ENCODE results near the gene ARPC1B.
"Not testable (repeated sequence)": the region's sequence is repeated elsewhere in the genome, so short reads cannot be mapped to it uniquely, and the experiment has no call there.

Gene ARPC1B

DNA sequence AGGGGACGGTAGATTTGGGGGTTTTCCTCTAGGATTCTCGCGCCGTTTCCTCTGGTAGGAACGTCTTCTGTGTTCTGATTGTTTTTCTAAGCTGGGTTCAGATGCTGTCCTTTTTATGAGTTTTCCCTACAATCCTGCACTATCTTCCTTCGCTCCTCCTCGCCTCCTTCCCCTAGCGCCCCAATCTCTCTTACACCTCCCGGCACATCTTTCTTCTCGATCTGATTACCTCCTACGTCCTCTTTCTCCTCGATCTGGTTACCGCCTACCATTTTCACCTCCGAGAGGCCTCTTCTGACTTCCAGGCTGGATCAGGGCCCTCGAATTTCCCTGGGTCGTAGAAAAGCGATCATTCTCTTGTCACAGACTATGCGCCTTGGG is 34.7 kb downstream of the ARPC1B start:
- no peak for DNase-seq (ENCODE audit: low read depth in 2 of 2)

DNA sequence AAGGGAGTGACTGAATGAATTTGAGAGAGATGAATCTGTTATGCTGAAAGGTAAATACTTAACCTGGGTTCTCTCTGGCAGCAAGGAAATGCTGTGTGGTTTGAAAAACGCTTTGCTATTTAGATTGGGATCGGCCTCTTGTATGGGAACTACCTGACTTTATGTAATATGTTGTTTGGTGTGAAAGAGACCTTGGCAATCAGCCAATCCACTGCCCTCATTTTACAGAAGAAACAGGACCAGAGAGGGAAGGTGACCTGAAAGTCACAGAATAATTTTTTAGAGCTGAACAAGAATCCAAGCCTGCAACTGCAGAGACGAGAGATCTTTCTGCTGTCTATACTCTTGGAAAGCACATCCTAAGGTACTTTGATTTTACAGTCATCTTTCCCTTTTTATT is 35.3 kb downstream of the ARPC1B start:
- DNase-seq (ENCODE audit: low read depth in 2 of 2): no peak

DNA sequence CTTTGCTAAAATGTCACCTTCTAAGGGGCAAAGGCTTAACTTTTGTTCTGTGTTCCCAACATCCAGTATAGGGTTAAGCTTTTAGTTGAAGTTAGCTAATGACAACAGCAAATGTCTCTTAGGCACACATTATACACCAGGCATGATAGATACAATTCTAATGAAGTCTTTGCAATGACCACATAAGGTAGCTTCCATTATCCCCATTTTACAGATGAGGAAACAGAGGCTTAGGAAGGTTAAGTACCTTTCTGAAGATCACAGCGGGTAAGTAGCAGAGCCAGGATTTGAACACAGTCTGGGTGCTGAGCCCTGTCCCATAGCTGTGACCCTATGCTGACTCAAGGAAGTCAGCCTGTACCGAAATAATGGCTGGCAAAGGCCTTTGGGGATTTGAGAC is 36.1 kb downstream of the ARPC1B start:
- no peak for DNase-seq (ENCODE audit: low read depth in 2 of 2)

DNA sequence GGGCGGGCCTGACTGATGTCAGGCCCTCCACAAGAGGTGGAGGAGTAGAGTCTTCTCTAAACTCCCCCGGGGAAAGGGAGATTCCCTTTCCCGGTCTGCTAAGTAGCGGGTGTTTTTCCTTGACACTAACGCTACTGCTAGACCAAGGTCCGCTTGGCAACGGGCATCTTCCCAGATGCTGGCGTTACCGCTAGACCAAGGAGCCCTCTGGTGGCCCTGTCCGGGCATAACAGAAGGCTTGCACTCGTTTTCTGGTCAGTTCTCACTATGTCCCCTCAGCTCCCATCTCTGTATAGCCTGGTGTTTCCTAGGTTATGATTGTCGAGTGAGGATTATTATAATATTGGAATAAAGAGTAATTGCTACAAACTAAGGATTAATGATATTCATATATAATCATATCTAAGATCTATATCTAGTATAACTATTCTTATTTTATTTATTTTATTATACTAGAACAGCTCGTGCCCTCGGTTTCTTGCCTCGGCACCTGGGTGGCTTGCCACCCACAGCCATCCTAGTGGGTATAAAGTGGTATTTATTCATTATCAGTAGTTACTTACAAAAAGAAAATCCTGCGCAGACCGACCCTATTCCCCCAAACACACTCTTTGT is 41.1 kb downstream of the ARPC1B start:
- DNase-seq (ENCODE audit: low read depth in 2 of 2): not testable (repeated sequence)

DNA sequence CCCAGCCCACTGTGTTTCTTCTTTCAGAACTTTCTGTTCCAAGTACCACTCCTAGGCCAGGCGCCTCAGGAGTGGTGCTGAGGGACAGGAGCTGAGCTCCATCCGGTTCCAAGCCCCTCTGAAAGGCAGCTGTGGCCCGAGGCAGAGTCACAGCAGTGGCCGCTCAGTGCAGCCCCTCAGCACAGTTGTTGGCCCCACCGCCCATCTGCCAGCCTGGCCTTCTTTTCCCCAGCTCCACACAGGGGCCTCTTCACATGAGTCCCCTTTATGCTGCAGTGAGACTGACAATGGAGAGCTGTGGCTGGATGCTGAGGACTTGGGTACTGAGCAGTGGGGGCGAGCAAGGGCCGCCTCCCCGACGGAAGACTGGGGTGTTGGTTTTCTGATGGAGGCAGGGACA is 43.7 kb downstream of the ARPC1B start:
- no peak for DNase-seq (ENCODE audit: low read depth in 2 of 2)

DNA sequence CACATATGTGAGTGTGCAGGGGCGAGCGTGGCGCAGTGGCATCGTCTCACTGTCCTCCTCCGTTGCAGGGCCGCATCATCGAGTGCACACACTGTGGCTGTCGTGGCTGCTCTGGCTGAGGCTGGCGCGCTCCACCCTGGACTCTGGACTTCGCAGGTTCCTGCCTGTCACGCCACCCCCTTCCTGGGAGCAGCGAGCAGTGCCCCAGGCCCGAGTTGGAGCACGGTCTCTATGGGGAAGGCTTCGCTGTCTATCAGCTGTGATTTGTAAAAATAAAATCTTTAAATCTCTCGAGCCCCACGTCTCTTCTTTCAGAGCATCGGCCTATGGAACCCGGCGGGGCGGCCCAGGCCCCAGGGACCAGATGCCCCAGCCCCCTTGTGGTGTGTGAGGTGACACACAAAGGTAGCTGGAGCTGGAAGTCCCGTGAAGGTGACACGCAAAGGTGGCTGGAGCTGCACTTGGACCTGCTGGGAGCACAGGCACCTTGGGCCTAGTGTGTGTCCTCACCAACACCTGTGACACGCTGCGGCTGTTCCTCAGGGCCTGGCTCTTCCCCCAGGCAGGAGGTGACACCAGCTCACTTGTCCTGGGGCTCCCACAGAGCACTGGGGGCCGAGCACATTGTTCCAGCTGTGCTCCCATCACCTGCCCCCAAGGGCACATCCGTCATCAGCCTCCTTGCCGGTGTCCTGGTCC is 44.9 kb downstream of the ARPC1B start:
- no peak for DNase-seq (ENCODE audit: low read depth in 2 of 2)

DNA sequence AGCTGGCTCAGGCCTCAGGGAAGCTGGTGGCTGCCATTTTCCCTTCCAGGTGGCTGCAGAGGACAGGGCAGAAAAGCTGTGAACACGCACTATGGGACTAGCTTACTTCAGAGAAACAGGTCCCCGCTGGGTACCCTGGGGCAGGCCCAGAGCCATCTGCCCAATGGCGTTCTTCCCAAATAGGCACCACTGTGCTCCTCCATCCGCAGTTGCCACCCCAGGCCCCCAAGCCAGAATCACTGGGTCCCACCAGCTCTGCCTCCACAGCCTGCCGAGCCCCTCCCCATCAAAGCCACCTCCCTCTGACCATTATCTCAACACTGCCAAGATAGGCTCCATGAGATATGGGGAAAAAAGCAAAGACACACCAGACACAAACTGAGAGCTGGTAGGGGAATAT is 45.7 kb downstream of the ARPC1B start:
- no peak for DNase-seq (ENCODE audit: low read depth in 2 of 2)

DNA sequence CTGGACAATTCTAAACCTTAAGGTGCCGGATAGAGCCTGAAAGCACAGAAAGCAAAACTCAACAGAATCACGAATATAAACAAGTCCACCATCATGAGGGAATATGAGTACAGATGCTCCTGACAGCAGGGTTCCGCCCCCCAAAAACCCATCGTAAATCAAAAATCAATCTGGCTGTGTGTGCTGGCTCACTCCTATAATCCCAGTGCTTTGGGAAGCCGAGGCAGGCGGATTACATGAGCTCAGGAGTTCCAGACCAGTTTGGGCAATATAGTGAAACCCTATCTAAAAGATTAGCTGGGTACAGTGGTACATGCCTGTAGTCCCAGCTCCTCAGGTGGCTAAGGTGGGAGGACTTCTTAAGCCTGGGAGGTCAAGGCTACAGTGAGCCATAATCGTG is 46.5 kb downstream of the ARPC1B start:
- DNase-seq (ENCODE audit: low read depth in 2 of 2): no peak

DNA sequence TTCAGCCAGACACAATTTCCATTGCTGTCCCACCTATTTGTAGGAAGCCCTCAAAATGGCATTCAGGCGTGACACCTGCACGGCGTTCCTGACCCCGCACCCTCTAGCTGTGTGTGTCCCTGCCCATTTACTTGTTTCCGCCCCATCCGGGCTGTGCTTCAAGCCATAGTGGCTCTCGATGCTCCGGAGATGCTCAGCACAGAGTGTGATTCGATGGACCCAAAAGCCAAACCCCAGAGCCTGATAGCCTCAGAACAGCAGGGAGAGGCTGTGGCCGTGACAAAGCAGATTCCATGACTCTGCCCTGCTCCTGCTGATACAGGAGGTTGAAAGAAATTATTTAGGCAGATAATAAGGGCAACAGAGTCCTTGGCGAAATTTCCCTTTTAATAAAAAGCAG is 47.7 kb downstream of the ARPC1B start:
- DNase-seq (ENCODE audit: low read depth in 2 of 2): no peak

DNA sequence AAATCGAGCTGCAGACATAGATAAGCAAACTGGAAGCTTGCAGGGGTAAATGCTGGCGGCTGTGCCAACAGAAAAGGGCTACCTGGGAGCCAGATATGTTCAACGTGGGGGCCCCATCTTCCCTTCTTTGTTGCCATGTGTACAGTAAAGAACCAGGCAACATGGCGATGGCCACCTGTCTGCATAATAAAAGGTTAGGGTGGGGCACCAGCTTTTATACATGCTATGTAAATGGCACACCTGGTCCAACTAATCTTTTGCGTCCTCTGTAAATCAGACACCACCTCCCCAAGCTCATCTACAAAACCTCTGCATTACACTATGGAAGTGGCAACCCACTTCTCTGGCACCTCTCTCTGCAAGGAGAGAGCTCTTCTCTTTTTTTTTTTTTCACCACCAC is 48.1 kb downstream of the ARPC1B start:
- no peak for DNase-seq (ENCODE audit: low read depth in 2 of 2)

DNA sequence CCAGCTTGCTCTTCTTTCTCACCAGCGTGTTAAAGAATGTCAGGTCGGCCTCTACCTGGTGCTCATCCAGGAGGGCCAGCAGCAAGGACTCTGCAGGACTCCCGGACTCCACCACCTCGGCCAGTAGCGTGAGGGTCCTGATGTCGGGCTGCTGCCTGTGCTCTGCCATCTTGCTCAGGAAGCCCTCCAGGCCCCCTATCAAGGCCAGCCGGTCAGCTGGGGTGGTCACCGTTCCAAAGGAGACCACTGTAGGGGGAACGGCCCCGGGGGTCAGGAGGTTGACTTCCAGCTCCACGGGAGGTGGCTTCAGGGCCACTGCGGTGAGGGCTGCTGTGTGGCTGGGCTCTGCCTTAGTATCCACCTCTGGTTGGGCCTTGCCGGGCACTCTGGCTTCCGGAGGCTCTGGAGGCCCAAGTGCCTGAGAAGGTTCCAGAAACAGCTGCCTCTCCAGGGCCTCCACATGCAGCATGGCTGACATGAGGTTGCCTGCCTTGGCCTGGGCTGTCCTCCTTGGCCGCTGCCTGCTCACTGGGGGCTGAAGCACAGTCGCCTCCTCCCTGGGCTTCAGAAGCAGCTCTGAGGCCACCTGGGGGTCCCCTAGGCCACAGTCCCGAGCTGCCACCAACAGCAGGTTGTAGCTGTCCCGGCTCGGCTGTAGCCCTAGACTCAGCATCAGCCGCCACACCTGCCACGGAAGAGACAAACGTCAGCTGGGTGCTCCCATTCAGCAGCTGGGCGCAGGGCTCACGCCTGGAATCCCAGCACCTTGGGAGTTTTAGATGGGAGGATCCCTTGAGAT is 50.6 kb downstream of the ARPC1B start:
- DNase-seq (ENCODE audit: low read depth in 2 of 2): no peak

DNA sequence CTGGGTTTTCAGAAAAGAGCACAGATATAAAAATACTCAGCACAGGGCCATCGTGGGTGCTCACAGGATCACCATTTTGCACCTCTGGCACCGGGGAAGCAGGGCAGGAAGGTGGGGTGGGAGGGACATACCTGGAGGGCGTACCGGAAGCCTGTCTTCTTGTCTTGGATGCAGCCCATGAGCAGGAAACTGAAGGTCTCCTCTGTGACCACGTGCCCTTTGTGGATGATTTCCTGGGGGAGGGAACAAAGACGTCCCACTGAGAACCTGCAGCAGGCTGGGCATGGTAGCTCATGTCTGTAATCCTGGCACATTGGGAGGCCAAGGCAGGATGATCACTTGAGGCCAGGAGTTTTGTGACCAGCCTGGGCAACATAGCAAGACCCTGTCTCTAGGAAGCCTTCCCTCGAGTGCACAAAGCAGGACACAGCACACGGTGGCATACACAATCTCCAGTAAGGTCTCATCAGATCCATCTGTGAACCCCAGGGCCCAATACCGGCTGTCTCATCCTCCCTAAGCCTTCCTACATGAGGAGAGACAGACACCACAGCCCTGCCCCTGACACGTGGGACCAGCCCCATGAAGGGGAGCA is 54.5 kb downstream of the ARPC1B start:
- DNase-seq (ENCODE audit: low read depth in 2 of 2): no peak

DNA sequence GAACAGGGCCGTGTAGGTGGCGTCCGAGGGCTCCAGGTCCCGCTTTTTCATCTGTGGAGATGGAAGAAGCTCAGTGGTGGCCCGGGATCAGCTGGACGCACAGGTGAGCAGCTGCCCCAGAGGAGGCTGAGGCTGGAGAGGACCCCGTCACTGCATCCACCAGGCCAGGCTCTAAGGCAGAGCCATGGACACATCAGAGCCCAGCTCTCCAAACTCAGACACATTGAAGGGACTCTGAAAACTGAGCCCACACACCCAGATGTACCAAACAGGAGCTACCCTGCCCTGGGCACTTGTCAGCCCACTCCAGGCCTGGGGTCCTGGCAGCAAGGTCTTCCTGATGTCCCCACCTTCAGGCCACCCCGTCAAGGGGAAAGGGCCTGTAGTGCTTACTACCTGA is 55.2 kb downstream of the ARPC1B start:
- DNase-seq (ENCODE audit: low read depth in 2 of 2): no peak

DNA sequence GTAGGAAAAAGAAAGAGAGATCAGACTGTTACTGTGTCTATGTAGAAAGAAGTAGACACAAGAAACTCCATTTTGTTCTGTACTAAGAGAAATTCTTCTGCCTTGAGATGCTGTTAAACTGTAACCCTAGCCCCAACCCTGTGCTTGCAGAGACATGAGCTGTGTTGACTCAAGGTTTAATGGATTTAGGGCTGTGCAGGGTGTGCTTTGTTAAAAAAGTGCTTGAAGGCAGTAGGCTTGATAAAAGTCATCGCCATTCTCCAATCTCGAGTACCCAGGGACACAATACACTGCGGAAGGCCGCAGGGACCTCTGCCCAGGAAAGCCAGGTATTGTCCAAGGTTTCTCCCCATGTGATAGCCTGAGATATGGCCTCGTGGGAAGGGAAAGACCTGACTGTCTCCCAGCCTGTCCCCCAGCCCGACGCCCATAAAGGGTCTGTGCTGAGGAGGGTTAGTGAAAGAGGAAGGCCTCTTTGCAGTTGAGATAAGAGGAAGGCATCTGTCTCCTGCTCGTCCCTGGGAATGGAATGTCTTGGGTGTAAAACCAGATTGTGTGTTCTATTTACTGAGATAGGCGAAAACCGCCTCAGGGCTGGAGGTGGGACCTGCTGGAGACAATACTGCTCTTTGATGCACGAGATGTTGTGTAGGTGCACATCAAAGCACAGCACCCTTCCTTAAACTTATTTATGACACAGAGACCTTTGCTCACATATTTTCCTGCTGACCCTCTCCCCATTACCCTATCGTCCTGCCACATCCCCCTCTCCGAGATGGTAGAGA is 57.4 kb downstream of the ARPC1B start:
- DNase-seq (ENCODE audit: low read depth in 2 of 2): not testable (repeated sequence)

DNA sequence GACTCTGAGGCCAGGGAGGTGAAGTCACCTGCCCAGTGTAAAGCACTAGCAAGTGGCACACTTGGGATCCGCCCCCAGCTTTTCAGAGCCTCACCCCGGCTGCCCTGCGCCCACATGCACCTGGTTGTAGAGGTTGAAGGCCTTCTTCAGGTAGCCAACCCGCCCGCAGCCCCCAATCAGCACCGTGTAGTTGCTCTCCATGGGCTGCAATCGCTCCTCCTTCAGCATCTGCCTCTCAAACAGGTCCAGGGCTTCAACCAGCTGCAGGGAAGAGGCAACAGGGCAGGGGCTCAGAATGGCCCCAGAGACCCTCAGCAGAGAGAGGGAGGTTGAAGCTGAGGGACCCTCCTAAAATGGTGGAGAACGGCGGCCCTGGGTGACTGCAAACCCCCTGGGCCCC is 58.6 kb downstream of the ARPC1B start:
- no peak for DNase-seq (ENCODE audit: low read depth in 2 of 2)

DNA sequence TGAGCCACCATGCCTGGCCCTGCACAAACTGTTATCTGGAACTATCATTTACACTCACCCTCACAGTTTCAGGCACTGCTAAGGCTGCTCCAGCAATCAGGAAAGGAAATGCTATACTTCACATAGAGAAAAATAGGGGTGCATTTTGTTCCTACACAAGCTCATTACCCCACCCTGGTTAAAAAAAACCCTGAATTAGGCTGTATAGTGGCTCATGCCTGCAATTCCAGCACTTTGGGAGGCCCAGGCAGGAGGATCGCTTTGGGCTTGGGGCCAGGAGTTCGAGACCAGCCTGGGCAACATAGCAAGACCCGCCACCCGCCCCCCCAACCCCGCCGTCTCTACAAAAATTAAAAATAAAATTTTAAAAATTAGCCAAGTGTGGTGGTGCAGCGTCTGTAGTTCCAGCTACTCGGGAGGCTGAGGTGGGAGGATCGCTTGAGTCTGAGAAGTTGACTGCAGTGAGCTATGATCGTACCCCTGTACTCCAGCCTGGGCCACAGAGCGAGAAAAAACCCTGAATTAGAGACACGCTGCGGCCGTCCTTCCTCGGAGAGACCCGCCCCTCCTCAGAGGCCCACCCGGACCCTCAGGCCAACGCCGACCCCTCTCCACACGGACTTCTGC is 63.5 kb downstream of the ARPC1B start:
- DNase-seq (ENCODE audit: low read depth in 2 of 2): no peak

DNA sequence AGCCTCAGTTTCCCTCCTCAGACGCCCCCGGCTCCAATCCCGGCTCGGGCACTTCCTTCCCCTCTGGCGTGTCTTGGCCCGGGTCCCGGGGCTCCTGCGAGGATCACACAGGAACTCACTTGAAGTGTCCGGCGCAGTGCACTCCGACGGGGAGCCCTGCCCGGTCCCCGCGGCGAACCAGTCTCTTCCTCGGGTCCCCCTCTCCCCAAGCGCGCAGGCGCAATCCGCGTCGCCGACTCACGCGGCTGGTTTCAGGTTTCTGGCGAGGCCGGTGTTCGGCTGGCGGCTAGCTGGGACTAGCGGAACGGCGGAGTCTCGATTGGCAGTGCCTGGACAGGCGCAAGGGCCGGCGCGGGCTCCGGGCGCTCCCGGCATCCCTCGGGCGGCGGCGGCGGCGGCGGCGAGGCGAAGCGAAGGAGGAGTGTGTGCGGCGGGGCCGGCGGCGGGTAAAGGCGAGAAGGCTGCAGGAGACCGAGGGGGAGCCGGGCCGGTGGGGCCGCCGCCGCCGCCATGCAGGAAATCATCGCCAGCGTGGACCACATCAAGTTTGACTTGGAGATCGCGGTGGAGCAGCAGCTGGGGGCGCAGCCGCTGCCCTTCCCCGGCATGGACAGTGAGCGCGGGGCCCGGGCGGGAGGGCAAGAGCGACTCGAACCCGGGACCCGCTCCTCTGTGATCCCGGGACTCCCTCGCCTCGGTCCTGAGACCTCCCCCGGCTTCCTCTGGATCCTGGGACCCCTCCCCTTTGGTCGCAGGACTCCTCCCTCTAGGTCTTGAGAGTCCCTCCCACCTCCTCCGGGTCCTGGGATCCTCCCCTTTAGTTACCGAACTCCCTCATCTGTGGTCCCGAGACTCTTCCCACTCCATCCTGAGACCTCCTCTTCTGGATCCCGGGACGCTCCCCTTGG is 64.3 kb downstream of the ARPC1B start, which contains the start of the genes CPSF4 and PTCD1:
Gene CPSF4, plus strand, starts transcription at position 371 of the 908 bp plus-strand sequence. Its CDS starts 140 bp downstream, at position 511.
Gene PTCD1, minus strand, starts transcription at position 226 of the 908 bp plus-strand sequence. CDS start 3,556 bp downstream, outside the sequence.
- DNase-seq (ENCODE audit: low read depth in 2 of 2): peak; percentile 85 to 87

DNA sequence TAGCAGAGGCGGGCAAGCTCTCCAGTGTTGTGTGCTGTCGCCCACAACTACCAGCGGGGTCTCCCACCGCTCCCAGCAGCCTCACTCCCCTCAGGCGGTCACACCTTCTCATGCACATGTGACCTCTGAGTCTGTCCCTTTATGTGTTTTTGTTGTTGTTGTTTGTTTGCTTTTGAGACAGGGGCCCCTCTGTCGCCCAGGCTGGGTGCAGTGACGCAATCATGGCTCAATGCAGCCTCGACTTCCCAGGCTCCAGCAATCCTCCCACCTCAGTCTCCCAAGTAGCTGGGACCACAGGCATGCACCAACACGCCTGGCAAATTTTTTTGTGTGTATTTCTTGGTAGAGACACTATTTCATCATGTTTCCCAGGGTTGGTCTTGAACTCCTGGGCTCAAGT is 65.7 kb downstream of the ARPC1B start:
- no peak for DNase-seq (ENCODE audit: low read depth in 2 of 2)

All from activated CD4-positive, alpha-beta T cell treated with anti-CD3 and anti-CD28 coated beads for 24 hours (primary cell).